ENCODE data around the gene TEX38. TPM values are rescaled to one million over a fixed set of nuclear protein-coding genes. Genes with fewer than 3 reads are reported as not detected.

TEX38 gene
- total RNA-seq = not detected in 2 replicates

GRCh38 chr1:46671554-46671953, at the start of gene TEX38:
TEX38 (plus strand) TSS chr1:46671854; CDS start chr1:46671935, 81 bp downstream.

GRCh38 chr1:46667782-46668760, 3.6 kb upstream of the TEX38 start, which contains the start of gene ATPAF1:
ATPAF1 (minus strand) TSS chr1:46668364; CDS start chr1:46668322, 42 bp downstream.

GRCh38 chr1:46718727-46719622, 47.3 kb downstream of the TEX38 start, which contains the start of gene EFCAB14:
EFCAB14 (minus strand) TSS chr1:46719114; CDS start chr1:46718087, 1,027 bp downstream.

Other genes starting within 250 kb of the TEX38 start
- not detected in 2 replicates for gene DMBX1, start 182.0 kb upstream of the TEX38 start, total RNA-seq
- not detected in 2 replicates for gene KNCN, start 120.2 kb upstream of the TEX38 start, total RNA-seq
- 8.0 and 21.6 TPM in 2 replicates for gene MKNK1, start 67.6 kb upstream of the TEX38 start, total RNA-seq
- gene MOB3C, start 55.0 kb upstream of the TEX38 start, total RNA-seq = 5.9 and 8.8 TPM in 2 replicates
- gene ATPAF1, start 3.5 kb upstream of the TEX38 start, total RNA-seq = 38.4 and 49.8 TPM in 2 replicates
- gene EFCAB14, start 47.3 kb downstream of the TEX38 start, total RNA-seq = 36.6 and 44.9 TPM in 2 replicates
- not detected in 2 replicates for gene CYP4B1, start 127.2 kb downstream of the TEX38 start, total RNA-seq

Data from epithelial cell of alveolus of lung (primary cell).